ENCODE measurements around the gene CEMP1.

- TF ChIP-seq SIN3A (IDR thresholded peaks at IDR 0.05; ENCODE audit: borderline replicate concordance, insufficient read depth, low read length) (no peak), POLR2AphosphoS5 (IDR thresholded peaks at IDR 0.05; ENCODE audit: low read depth, low read length) (no peak)
Measured at GRCh38 chr16:2535625-2536013, 4.4 kb upstream of the CEMP1 start.
